HEK293T (cell line): ENCODE measurements around the gene HOXD13.

Experiments
- ARNT ChIP-seq: fragments of 450-650 bp; IDR thresholded peaks from 2 replicates; pipeline ENCODE4 v1.6.1; 2017; ENCODE audit warnings: mild to moderate bottlenecking
- FOXA1 ChIP-seq: fragments of 450-650 bp; IDR thresholded peaks from 2 replicates; pipeline ENCODE4 v1.6.1; 2016; ENCODE audit warnings: mild to moderate bottlenecking
- FOXK2 ChIP-seq: fragments of 450-650 bp; IDR thresholded peaks from 2 replicates; pipeline ENCODE4 v1.6.1; 2016; ENCODE audit warnings: mild to moderate bottlenecking
- PKNOX1 ChIP-seq: fragments of 450-650 bp; IDR thresholded peaks from 2 replicates; pipeline ENCODE4 v1.6.1; 2016
- SP1 ChIP-seq: fragments of 450-650 bp; IDR thresholded peaks from 2 replicates; pipeline ENCODE4 v1.6.1; 2017
- SUZ12 ChIP-seq: fragments of 450-650 bp; IDR thresholded peaks from 2 replicates; pipeline ENCODE4 v1.6.1; 2016; ENCODE audit warnings: mild to moderate bottlenecking
- ZNF384 ChIP-seq: fragments of 450-650 bp; IDR thresholded peaks from 2 replicates; pipeline ENCODE4 v1.6.1; 2016

- TF ChIP-seq FOXK2 (no peak), ARNT (no peak), SP1 (no peak), SUZ12 (no peak), FOXA1 (no peak), PKNOX1 (0 out of 2 replicates have a peak, but pooled peaks have one; percentile 22), ZNF384 (no peak)
Observed at GRCh38 chr2:176128982-176129796, 36.7 kb downstream of the HOXD13 start, which contains the start of gene HOXD8.
